ENCODE measurements around the gene ABCG2.
A peak's percentile ranks its signal among the peaks of the same experiment; 100 is the strongest.
"Not testable (repeated sequence)": the region's sequence is repeated elsewhere in the genome, so short reads cannot be mapped to it uniquely, and the experiment has no call there.

Gene ABCG2

DNA sequence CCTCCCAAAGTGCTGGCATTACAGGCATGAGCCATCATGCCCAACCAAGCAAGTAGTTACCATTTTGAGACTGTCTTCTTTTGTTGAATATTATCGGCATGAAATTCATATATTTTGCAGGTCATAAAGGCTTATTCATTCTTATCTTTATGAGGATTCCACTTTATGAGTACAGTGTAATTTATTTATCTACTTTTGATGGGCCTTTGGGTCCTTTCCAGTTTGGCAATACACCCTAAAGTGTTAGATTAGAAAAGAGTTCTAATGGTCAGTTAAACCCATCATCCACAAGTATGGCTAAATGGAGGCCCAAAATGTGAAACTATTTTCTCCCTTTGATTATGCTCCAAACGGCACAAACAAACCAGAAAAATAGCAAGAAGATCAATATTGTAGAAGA lies 10.9 kb upstream of the ABCG2 start:
- FAIRE-seq (no peak), DNase-seq (ENCODE audit: insufficient read length, low spot score) (no peak)

DNA sequence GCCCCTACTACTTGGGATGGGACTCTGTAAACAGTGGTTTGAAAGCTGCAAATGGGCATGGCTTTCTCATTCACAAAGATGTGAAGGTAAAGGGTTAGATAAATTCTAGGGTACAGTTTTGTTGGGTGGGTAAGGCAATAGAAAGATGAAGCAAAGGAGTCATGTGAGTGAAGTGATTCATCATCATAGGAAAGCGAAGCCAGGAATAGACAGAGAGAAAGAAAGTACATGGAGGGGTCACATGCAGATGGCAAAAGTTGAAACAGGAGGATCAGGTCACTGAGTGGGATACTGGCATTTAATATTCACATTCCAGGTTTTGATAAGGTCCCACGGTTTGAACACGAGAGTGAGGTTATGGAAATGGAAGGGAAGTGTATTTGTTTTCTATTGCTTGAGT lies 8.2 kb upstream of the ABCG2 start:
- DNase-seq (ENCODE audit: insufficient read length, low spot score) (no peak), FAIRE-seq (no peak)

DNA sequence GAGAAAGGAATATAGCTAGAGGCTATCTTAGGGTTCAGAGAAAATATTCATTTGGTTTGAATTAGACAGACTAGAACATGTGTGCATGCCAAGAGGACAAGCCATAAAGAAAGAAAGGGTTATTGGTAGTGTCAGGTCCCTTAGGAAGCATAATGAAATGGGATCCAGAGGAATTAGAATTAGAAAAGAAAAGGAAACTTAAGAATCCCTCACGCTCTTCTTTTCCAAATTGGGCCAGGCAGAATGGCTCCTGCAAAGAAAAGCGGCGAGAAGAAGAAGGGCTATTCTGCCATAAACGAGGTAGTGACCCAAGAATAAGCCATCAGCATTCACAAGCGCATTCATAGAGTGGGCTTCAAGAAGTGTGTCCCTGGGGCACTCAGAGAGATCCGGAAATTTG lies 4.9 kb upstream of the ABCG2 start:
- DNase-seq (ENCODE audit: insufficient read length, low spot score) (no peak), FAIRE-seq (no peak)

DNA sequence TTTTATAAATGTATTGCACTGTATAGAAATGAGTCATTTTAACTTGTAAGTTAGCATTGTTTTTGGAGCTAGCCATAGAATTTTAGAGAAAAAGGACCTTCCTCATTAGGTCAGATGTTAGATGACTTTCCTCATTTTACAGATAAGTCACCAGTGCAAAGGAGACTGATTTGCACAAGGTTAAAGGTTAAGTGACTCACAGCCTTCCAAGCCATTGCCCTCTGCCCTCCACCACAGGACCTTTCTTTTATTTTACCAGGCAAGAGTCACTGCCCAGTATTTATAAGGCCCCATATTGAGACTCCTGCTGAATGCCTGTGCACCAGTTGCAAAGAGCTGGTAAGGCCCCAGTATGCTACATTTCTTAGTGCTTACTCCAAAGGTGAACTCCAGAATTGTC lies 4.2 kb upstream of the ABCG2 start:
- DNase-seq (ENCODE audit: insufficient read length, low spot score), result no peak
- FAIRE-seq, result no peak

DNA sequence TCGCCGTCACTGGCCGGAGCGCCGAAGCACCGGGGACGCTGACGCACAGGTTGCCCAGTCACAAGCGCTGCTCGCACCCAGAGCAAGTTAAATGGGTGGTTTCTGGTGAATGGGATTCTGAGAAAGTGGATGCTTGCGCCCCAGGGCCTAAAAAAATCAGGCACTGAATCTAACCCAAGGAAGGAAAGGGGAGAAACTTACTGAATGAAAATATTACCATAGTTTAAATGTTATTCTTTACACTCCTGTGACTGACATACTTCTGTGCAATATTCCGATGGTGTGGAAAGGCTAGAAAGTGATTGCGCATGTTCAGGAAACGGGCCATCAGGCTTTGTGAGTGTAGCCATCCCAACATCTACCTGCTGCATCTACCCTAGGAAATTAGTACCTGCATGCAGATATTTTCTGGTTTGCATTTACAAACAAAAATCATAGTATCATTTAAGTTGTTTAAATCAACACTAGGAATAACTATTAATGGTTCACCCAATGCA lies 838 bp upstream of the ABCG2 start:
- peak; percentile 15 for DNase-seq (ENCODE audit: insufficient read length, low spot score)
- no peak for FAIRE-seq

DNA sequence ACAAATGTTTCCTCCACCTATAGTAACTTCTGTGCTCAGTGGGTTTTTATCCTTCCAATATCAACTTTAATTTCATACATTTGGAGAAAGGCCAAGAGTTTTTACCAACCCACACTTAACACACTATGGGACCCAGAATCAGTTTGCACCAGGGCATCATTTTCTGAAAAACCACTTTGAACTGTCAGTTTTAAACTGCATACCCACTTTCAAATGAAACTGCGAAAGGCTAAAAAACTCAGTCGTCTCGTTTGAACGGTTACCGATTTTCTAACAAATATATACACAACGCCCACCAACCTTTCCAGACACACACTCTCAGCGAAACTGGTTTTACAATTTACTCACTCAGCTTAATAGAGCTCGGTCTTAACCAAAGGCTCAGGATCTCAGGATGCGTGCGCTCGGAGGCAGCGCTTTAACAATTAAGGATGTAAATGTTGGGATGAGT lies 376 bp downstream of the ABCG2 start:
- FAIRE-seq, result no peak

GRCh38 chr4:88152331-88152730 lies 6.1 kb downstream of the ABCG2 start:
- not testable (repeated sequence) for FAIRE-seq; DNase-seq (ENCODE audit: insufficient read length, low spot score)

More for the DNA sequence above, 376 bp downstream of the ABCG2 start:
- DNase-seq (ENCODE audit: insufficient read length, low spot score), result no peak

DNA sequence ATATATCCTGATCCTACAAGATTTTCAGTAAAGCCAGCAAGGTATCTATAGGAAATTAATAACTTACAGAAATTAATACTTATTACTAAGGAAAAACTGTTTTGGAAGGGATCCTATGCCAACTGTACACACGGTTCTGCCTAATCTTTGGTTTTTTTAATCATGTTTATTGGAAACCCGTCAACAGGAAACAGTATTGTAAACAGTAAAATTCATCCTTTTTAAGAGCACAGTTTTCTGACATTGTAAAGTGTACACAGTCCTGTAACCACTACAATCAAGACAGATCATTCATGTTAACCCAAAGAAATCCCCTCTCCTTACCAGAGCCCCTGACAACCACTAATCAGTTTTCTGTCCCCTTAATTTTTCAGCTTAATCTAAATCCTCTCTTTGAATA lies 9.9 kb downstream of the ABCG2 start:
- no peak for DNase-seq (ENCODE audit: insufficient read length, low spot score)
- FAIRE-seq, result no peak

DNA sequence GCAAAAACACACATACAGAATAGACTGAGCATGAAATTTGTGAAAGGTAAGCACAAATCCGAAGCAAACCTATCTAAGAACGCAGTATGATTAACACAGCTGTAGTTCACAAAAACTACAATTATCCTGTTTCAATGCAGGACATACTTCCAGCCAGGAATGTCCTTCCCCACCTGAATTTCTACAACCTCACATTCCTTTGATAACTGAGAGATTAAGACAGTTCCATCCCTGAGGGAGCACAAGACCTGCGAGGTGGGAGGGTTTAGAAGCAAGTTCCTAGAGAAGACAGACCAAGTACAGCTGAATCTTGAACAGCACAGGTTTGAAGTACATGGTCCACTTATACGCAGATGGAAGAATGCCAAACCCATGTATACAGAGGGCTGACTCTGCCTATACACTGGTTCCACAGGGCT lies 10.6 kb downstream of the ABCG2 start:
- FAIRE-seq, result no peak
- DNase-seq (ENCODE audit: insufficient read length, low spot score), result no peak

GRCh38 chr4:88146891-88147290 lies 11.5 kb downstream of the ABCG2 start:
- FAIRE-seq (no peak), DNase-seq (ENCODE audit: insufficient read length, low spot score) (no peak)

- FAIRE-seq (no peak), DNase-seq (ENCODE audit: insufficient read length, low spot score) (no peak)
These were observed 13.6 kb downstream of the ABCG2 start for GRCh38 chr4:88144866-88145300.

DNA sequence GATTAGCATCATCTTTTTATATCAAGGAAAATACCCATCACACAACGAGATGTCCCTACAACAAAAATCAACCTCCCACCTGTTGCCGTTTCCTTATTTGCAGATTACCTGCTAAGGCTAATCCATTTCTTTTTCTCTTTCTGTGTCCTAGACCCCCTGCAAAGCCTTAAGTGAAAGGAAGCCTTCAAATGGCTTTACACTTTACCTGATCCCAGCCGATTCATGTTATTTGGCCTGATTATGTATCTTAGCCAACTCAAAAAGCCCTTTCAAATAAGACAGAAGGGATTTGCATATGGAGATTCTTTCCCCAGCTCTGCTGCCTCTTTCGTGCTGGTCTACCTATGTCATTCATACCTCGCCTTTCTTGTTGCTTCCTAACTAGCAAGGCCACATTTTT lies 14.4 kb downstream of the ABCG2 start:
- no peak for DNase-seq (ENCODE audit: insufficient read length, low spot score)
- FAIRE-seq, result no peak

GRCh38 chr4:88143504-88143903 lies 14.9 kb downstream of the ABCG2 start:
- no peak for FAIRE-seq

DNA sequence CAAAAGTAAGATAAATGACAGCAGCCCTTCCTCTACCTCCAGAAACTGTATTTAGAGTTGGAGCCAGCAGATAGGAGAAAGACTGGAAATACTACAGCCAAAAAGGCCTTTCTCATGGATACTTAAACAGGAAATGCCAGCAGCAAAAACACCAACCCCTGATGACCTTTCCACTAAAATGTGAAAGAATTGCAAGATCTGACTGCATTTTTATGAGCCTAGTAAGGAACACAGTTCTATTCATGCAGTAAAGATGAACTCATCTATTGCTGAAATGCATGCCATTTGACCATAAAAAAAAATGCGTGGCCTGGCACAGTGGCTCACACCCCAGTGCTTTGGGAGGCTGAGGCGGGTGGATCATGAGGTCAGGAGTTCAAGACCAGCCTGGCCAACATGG lies 19.9 kb downstream of the ABCG2 start:
- peak; percentile 13 for DNase-seq (ENCODE audit: insufficient read length, low spot score)

More at GRCh38 chr4:88143504-88143903, 14.9 kb downstream of the ABCG2 start:
- peak; percentile 33 for DNase-seq (ENCODE audit: insufficient read length, low spot score)

DNA sequence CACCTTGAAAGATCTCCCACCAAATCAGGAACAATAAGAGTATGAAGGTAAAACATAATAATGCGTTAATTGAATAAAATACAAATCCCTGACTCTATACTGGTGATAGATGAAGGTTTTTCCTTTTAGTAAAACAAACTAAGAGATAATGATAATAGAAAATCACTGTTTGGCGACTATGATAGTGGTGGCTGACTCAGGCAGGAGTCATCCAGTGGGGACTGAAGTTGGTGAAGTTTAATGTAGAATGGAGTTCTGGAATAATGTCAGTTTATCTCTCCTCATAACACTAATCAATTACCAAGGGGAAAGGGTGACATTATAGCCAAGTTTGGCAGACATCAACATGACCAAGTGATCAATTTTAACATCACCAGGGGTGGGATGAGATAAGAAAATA lies 21.3 kb downstream of the ABCG2 start:
- DNase-seq (ENCODE audit: insufficient read length, low spot score) (no peak), FAIRE-seq (no peak)

More for the DNA sequence above, 19.9 kb downstream of the ABCG2 start:
- no peak for FAIRE-seq

GRCh38 chr4:88136249-88136648 lies 22.2 kb downstream of the ABCG2 start:
- DNase-seq (ENCODE audit: insufficient read length, low spot score) (no peak), FAIRE-seq (no peak)

DNA sequence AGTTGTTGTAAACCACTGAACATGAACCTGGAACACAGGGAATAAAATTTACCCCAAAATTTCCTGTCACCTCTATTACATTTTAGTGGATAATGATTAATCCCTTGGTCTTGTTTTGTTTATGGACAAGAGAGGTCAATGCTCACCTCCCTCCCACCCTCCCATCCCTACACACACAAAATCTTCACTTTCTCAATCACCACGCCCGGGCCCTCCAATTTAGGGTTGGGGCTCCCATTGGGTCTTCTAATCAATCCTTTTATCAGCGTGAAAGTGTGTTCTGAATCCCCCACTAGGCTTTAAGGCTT lies 23.1 kb downstream of the ABCG2 start:
- FAIRE-seq, result no peak

GRCh38 chr4:88134536-88135355 lies 23.7 kb downstream of the ABCG2 start:
- DNase-seq (ENCODE audit: insufficient read length, low spot score) (no peak), FAIRE-seq (no peak)

More for the DNA sequence above, 23.1 kb downstream of the ABCG2 start:
- DNase-seq (ENCODE audit: insufficient read length, low spot score), result no peak

DNA sequence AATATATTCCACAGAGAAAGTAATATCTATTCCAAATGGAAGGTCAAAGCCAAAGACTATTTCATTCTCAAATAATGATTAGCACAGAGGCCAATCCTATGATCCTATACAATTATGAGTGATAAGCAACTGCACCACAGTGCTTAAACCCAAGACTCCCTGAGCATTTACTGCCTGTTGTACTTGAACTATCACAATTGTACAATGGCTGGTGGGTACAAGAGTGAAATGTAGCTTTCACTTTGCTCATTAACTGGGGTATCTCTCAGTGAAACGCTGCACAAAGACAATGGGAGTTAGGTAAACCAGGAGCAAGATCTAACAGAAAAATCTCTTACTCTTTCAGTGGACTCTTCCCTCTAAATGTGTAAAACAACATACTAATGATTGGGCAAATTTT lies 24.3 kb downstream of the ABCG2 start:
- DNase-seq (ENCODE audit: insufficient read length, low spot score) (no peak), FAIRE-seq (no peak)

- no peak for FAIRE-seq
- no peak for DNase-seq (ENCODE audit: insufficient read length, low spot score)
These were observed 27.7 kb downstream of the ABCG2 start for GRCh38 chr4:88130544-88131305.

- DNase-seq (ENCODE audit: insufficient read length, low spot score) (no peak), FAIRE-seq (no peak)
These were observed 28.4 kb downstream of the ABCG2 start for GRCh38 chr4:88130003-88130402.

DNA sequence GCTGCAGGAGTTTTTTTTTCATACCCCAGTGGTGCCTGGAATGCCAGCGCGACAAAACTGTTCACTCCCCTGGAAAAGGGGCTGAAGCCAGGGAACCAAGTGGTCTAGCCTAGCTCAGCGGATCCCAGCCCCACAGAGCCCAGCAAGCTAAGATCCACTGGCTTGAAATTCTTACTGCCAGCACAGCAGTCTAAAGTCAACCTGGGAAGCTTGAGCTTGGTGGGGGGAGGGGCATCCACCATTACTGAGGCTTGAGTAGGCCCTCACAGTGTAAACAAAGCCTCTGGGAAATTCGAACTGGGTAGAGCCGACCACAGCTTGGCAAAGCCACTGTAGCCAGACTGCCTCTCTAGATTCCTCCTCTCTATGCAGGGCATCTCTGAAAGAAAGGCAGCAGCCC lies 36.2 kb downstream of the ABCG2 start:
- FAIRE-seq, result not testable (repeated sequence)

More for the DNA sequence above, 36.2 kb downstream of the ABCG2 start:
- DNase-seq (ENCODE audit: insufficient read length, low spot score), result not testable (repeated sequence)

Measured in HTR-8/SVneo (cell line).